ENCODE data around the gene CRK. TPM values are rescaled to one million over a fixed set of nuclear protein-coding genes. Genes with fewer than 3 reads are reported as not detected.
A peak's percentile ranks its signal among the peaks of the same experiment; 100 is the strongest.

Gene CRK
- total RNA-seq, 1 donor, result 109 TPM

DNA sequence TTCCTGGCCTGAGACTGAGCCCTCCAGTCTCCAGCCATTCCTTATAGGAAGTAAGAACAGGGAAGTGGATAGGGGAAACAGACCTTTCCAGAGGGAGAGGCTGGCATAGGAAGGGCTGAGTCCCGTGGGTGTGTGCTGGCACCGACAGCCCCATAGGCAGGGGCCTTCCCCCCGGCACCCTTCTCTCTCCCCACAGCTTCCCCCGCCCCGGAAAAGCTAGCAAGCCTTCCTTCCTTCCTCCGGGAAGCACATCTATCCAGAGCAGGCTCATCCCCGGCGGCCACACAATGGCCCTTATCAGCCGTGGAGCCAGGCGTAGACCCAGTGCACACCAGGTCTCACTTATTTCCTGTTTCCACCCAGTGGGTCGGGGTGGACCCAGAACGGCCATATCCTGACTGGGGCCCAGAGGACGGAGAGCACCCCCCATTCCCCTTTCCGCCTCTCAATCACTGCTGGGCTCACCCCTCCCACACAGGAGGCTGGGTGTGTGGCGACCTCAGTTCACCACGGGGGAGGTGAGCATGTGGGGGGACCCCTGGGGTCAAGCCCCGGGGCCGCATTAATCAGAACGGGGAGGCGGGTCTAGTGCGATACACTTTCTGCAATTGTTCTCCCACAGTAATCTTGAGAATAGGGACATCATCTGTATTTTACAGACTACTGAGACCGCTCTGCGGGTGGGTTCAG lies 37.4 kb upstream of the CRK start:
- H3K36me3 ChIP-seq (ENCODE audit: insufficient read depth, low read length), result no peaks in the 10 kb centered on the region
- peaks cover 27% of the 10 kb centered on the region for H3K4me1 ChIP-seq (ENCODE audit: insufficient read depth, low read length)
- no peaks in the 10 kb centered on the region for H3K27me3 ChIP-seq (ENCODE audit: insufficient read depth, low read length)
- H3K27ac ChIP-seq (ENCODE audit: low read depth, low read length), result no peak overlapping the region
- H2AFZ ChIP-seq (ENCODE audit: low read length), result no peak overlapping the region
- H3K9me3 ChIP-seq (ENCODE audit: low read depth, low read length), result no peaks in the 10 kb centered on the region
- DNase-seq (ENCODE audit: insufficient read length, low spot score, missing footprints), result peak; percentile 85
- peaks cover 26% of the 10 kb centered on the region for H3K79me2 ChIP-seq (ENCODE audit: insufficient read depth, low read length)
- H4K20me1 ChIP-seq (ENCODE audit: insufficient read depth, low read length), result no peaks in the 10 kb centered on the region
- no peak overlapping the region for H3K4me2 ChIP-seq (ENCODE audit: insufficient read depth, low read length)
- H3K4me3 ChIP-seq (ENCODE audit: insufficient read depth, low read length), result no peak overlapping the region
- TF ChIP-seq, protein P1, sequence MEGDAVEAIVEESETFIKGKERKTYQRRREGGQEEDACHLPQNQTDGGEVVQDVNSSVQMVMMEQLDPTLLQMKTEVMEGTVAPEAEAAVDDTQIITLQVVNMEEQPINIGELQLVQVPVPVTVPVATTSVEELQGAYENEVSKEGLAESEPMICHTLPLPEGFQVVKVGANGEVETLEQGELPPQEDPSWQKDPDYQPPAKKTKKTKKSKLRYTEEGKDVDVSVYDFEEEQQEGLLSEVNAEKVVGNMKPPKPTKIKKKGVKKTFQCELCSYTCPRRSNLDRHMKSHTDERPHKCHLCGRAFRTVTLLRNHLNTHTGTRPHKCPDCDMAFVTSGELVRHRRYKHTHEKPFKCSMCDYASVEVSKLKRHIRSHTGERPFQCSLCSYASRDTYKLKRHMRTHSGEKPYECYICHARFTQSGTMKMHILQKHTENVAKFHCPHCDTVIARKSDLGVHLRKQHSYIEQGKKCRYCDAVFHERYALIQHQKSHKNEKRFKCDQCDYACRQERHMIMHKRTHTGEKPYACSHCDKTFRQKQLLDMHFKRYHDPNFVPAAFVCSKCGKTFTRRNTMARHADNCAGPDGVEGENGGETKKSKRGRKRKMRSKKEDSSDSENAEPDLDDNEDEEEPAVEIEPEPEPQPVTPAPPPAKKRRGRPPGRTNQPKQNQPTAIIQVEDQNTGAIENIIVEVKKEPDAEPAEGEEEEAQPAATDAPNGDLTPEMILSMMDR (IDR thresholded peaks at IDR 0.05; ENCODE audit: extremely low read depth, low read depth, low read length), result no peak

DNA sequence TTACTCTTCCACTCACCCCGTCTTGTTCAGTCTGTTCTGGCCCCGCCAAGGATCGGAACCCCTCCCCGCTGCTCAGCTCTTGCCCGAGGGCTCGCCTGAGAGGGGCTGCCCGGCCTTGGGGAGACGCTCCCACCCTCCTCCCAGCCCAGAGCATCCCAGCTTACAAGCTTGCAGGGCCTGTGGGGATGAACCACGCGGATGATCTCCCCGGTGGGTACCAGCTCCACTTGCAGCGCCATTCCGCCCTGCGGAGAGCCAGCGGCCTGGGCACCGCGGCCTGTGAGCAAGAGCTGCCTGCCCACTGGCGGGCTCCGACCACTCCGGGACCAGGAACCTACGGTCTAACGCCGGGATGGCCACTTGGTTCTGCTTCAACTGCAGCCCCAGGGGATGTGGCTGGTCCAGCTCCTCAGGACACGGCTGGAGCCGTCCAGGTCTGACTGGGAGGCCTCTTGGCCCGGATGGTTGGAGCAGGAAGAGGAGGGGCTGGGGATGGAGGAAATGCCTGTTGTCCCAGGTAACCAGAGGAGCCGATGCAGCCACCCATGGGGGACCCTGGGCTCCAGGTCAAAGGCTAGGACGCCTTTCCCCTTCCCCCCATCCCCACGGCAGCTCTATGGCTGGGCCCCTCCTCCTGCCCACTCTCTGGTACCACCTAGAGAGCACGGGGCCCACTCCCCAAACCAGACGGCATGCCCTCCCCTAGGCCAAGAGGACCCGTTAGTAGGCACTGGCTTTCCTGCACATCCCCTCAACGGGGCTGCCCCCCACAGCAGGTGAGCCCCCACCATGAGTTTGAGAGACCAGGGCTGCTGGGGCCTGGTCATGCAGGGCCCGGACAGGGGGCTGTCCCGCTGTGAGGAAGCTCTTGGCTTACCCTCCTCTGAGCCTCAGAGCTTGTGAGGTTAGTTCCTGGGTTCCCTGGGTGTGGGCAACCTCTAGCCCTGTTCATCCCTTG lies 36.5 kb upstream of the CRK start, which contains the start of gene MYO1C:
Gene MYO1C (minus strand): TSS at position 438 of the 958 bp plus-strand sequence. CDS start 199 bp downstream, at position 239.
- peak within 1 kb of the TSS; percentile 17 for H3K27ac ChIP-seq (ENCODE audit: low read depth, low read length)
- peak within 1 kb of the TSS; percentile 47 for H2AFZ ChIP-seq (ENCODE audit: low read length)

DNA sequence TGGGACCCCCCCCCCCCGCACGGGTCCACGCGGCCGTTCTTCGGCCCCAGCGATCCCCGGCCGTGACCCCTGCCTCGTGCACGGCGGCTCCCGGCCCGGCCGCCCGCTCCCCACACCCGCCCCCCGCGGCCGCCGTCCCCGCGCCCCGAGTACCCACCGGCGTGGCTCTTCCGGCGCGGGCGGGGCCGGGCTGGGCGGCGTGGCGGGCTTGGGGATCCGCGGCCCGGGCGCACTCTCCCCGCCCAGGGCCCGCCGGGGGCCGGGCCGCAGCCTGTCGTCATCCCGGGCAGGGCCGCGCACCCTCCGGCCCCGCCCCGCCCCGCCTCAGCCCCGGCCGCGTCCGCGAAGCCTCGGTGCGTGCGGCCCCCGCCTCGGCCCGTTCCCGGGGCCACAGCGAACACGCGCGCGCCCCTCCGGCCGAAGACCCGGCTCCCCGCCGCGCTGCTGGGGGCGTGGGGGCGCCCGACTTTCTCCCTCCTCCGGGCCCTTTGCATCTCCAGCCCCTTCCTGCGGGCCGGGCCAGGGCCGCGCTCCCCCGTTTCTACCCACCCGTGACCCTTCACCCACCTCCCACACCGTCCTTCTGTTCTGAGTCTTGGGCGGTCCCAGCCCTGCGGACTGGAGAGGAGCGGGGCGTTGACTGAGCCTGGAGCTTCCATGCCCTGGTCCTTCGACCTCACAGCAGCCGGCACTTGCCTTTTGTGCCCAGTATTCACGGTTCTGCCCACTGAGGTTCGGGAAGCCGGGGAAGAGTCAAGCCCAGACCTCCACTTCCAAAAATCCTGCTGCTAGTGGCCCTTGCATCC lies 35.6 kb upstream of the CRK start:
- no peaks in the 10 kb centered on the region for H4K20me1 ChIP-seq (ENCODE audit: insufficient read depth, low read length)
- DNase-seq (ENCODE audit: insufficient read length, low spot score, missing footprints), result peak; percentile 99
- peak overlapping the region; percentile 65 for H3K27ac ChIP-seq (ENCODE audit: low read depth, low read length)
- H3K4me3 ChIP-seq (ENCODE audit: insufficient read depth, low read length), result peak overlapping the region; percentile 91
- H3K27me3 ChIP-seq (ENCODE audit: insufficient read depth, low read length), result no peaks in the 10 kb centered on the region
- peak overlapping the region; percentile 88 for H3K4me2 ChIP-seq (ENCODE audit: insufficient read depth, low read length)
- H3K9me3 ChIP-seq (ENCODE audit: low read depth, low read length), result no peaks in the 10 kb centered on the region
- peaks cover 29% of the 10 kb centered on the region for H3K4me1 ChIP-seq (ENCODE audit: insufficient read depth, low read length)
- peak overlapping the region; percentile 47 for H2AFZ ChIP-seq (ENCODE audit: low read length)
- no peaks in the 10 kb centered on the region for H3K36me3 ChIP-seq (ENCODE audit: insufficient read depth, low read length)
- H3K79me2 ChIP-seq (ENCODE audit: insufficient read depth, low read length), result peaks cover 27% of the 10 kb centered on the region
- TF ChIP-seq, protein P1 (IDR thresholded peaks at IDR 0.05; ENCODE audit: extremely low read depth, low read depth, low read length), result no peak

More for the DNA sequence above, 36.5 kb upstream of the CRK start, which contains the start of gene MYO1C:
- H3K79me2 ChIP-seq (ENCODE audit: insufficient read depth, low read length), result peaks cover 27% of the 10 kb centered on the region
- no peaks in the 10 kb centered on the region for H4K20me1 ChIP-seq (ENCODE audit: insufficient read depth, low read length)
- DNase-seq (ENCODE audit: insufficient read length, low spot score, missing footprints), result peak; percentile 85
- H3K27me3 ChIP-seq (ENCODE audit: insufficient read depth, low read length), result no peaks in the 10 kb centered on the region
- H3K36me3 ChIP-seq (ENCODE audit: insufficient read depth, low read length), result no peaks in the 10 kb centered on the region
- peak within 1 kb of the TSS; percentile 80 for H3K4me2 ChIP-seq (ENCODE audit: insufficient read depth, low read length)
- H3K4me3 ChIP-seq (ENCODE audit: insufficient read depth, low read length), result peak within 1 kb of the TSS; percentile 72
- H3K9me3 ChIP-seq (ENCODE audit: low read depth, low read length), result no peaks in the 10 kb centered on the region
- peaks cover 24% of the 10 kb centered on the region for H3K4me1 ChIP-seq (ENCODE audit: insufficient read depth, low read length)
- TF ChIP-seq, protein P1 (IDR thresholded peaks at IDR 0.05; ENCODE audit: extremely low read depth, low read depth, low read length), result no peak

All from osteoblast (primary cell).